Pancreas (tissue), 10 donors: ENCODE results near the gene NKTR. TPM values are rescaled to one million over a fixed set of nuclear protein-coding genes. Genes with fewer than 3 reads are reported as not detected.

Source experiments
- ATAC-seq, 4 donors: fragments of 200-7000 bp; cut with Tn5 transposase; one replicate each; pipeline versions ENCODE4 v1.8.0 to v1.9.1; 2020; ENCODE audit warnings: mild to moderate bottlenecking in 4 of 4, moderate library complexity in 4 of 4
- DNase-seq, 6 donors: peaks; one replicate each; pipeline ENCODE4 v3.0.0-alpha.2; 2020
- FAIRE-seq: peaks from 2 replicates; lab custom pipeline; 2012; peaks lifted over from hg19 to GRCh38; lab: Jason Lieb, UNC
- H3K27ac ChIP-seq, 4 donors: fragments of 200-600 bp; sonication (generic); 1 replicate in 3 of 4; 2 replicates in 1 of 4; pipeline versions ENCODE4 v1.5.0 to v1.8.0; 2020
- H3K27me3 ChIP-seq, 4 donors: fragments of 200-600 bp; one replicate each; pipeline ENCODE4 v1.8.0; 2021
- H3K36me3 ChIP-seq, 3 donors: fragments of 200-600 bp; sonication (generic) in 1 of 3; one replicate each; pipeline versions ENCODE4 v1.5.0 to v1.8.0; 2020 to 2021
- H3K4me1 ChIP-seq, 3 donors: fragments of 200-600 bp; one replicate each; pipeline ENCODE4 v1.8.0; 2021
- H3K4me3 ChIP-seq, 4 donors: fragments of 200-600 bp; sonication (generic) in 2 of 4; one replicate each; pipeline versions ENCODE4 v1.5.0 to v1.8.0; 2020 to 2021
- H3K9me3 ChIP-seq, 4 donors: fragments of 200-600 bp; one replicate each; pipeline ENCODE4 v1.8.0; 2021
- CTCF ChIP-seq, 4 donors: fragments of 200-600 bp; sonication (generic) in 3 of 4; IDR thresholded peaks; one replicate each; pipeline versions ENCODE4 v1.5.0 to v1.8.0; 2021; ENCODE audit warnings: antibody characterized with exemption in 4 of 4
- WGBS, 2 donors: extraction: QIAGEN DNeasy Blood & Tissue Kit; methylation state at CpG; one replicate each; pipeline ENCODE4 v1.1.7; 2013; 5-methylcytosine and 5-hydroxymethylcytosine counted together
- intact Hi-C, 3 donors: fragments of 100-400 bp; cut with DNase I; formaldehyde crosslinking; loops; one replicate each; pipeline versions ENCODE4 v1.11.1 to v1.14.2; 2022
- polyA plus RNA-seq, 2 donors: library from polyadenylated mRNA; stranded (reverse); fragments of 200-250 nt; gene quantifications; one replicate each; pipeline ENCODE4 v1.2.3, GENCODE V29; 2013
- total RNA-seq, 6 donors: library from RNA; stranded (reverse); fragmentation: NEBNext Ultra II Directional in 4 of 6; extraction: Animal tissue kit (Norgen Biotek cat#: 25700) in 4 of 6; gene quantifications; one replicate each; pipeline versions ENCODE4 v1.2.1 to v1.2.4, GENCODE V29; 2021 to 2023
- donor health status: healthy with polysubstance abuse.
- donor health status: DM: no; HTN: no; CAD: no; lungs with moderate emphysema.
- donor health status: DM: no; HTN: no; CAD: no.
- donor health status: control.
- donor health status: control.
- donor health status: Bipolar disorder and iron deficiency.
- donor health status: DM: yes; HTN: yes; CAD: no.
- donor health status: DM: no; HTN: no; CAD: no.
- donor health status: DM: no; HTN: no; CAD: no.
- donor health status: DM: yes; HTN: yes; CAD: no.

The NKTR gene
- total and polyA plus RNA-seq, 8 donors: 15.5 to 46.8 (median 33.0) TPM

- 54 to 60% methylated on average over 3 of the region's 3 CpGs for WGBS, 2 donors
- ATAC-seq (no peak), DNase-seq (no peak), FAIRE-seq (no peak)
- Histone ChIP-seq H3K27me3 (no peaks in the 10 kb centered on the region), H3K4me3 (no peak overlapping the region), H3K9me3 (no peaks in the 10 kb centered on the region), H3K4me1 (no peaks in the 10 kb centered on the region), H3K36me3 (peaks cover 0 to 57% (median 12%) of the 10 kb centered on the region in 3 donors), H3K27ac (no peak overlapping the region)
- intact Hi-C loops: no loop called here
- no peak for TF ChIP-seq CTCF (IDR thresholded peaks at IDR 0.05)
Measured at GRCh38 chr3:42562047-42562907, 38.2 kb upstream of the NKTR start.

DNA sequence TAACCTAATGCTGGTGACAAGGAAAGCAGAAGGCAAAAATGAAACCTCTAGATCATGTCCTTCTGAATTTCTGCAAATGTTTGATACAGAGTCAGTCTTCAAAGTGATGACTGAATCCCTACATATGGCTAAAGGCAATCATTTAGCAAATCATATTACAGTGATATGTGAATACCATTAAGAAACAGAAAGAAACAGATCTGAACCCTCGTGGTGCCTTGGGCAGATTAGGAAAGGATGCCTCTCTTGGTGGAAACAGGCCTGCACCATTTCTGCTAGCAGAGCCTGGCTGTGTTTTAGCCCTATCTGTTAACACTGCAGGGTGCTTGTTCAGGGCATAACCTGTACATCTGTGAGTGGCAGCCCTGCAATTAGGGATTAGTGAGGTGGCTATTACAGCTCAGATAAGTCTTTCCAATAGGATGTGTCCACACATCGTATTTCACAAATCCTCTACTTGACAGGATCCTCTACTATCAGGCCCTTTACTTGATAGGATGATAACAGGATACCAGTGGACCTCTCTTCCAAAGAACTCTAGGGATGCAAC, 30.8 kb upstream of the NKTR start:
- FAIRE-seq (no peak), ATAC-seq (no peak), DNase-seq (no peak)
- no peaks in the 10 kb centered on the region for H3K27me3 ChIP-seq
- H3K9me3 ChIP-seq: no peaks in the 10 kb centered on the region
- WGBS, 2 donors: 53 to 72% methylated on average over 2 of the region's 2 CpGs
- intact Hi-C loops: no loop called here
- no peak overlapping the region for H3K4me3 ChIP-seq
- no peaks in the 10 kb centered on the region for H3K4me1 ChIP-seq
- H3K27ac ChIP-seq: no peak overlapping the region
- H3K36me3 ChIP-seq: peaks cover 0 to 28% (median 0%) of the 10 kb centered on the region in 3 donors
- TF ChIP-seq CTCF (IDR thresholded peaks at IDR 0.05): no peak

DNA sequence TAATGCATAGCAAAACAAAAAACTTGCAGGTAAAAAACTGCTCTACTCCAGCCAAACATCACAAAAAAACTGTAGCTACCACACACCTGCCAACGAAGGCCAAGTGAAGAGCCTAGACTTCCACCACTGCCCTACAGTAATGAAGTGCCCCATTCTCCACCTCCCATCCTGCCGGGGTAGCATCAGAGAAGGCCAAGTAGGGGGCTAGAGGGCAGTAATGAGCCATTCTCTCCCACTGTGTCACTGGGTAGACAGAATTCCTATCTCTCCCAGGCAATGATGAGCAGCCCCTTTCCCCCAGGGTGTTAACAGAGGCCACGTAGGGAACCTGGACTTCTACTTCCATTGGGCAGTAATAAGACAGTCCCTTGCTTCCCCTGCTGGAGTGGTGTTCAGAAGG, 28.2 kb upstream of the NKTR start:
- DNase-seq: no peak
- WGBS, 2 donors: 64 to 67% methylated on average over 3 of the region's 3 CpGs
- H3K27me3 ChIP-seq: no peaks in the 10 kb centered on the region

DNA sequence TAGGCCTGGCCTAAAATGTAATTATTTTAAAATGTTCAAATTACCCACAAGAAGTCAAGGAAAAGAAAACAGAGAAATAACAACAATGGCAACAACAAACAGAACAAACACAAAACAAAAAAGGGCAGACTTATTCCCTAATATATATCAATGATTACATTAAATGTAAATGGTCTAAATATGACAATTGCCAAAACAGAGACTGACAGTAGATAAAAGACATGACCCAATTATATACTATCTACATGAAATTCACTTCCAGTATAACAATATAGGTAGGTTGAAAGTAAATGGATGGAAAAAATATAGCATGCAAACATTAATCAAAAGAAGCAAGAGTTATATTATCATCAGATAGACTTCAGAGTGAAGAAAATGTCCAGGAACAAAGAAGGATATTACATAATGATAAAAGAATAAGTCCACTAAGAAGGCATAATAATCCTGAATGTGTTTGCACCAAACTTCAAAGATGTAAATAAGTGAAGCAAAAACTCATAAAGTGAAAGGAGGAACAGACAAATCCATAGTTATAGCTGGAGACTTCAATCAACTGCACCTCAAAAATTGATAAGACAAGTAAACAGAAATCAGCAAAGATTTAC, 25.2 kb upstream of the NKTR start:
- Histone ChIP-seq H3K9me3 (no peaks in the 10 kb centered on the region), H3K27ac (no peak overlapping the region), H3K4me3 (no peak overlapping the region), H3K27me3 (no peaks in the 10 kb centered on the region), H3K4me1 (no peaks in the 10 kb centered on the region), H3K36me3 (peaks cover 0 to 8% (median 0%) of the 10 kb centered on the region in 3 donors)
- intact Hi-C loops: no loop called here
- DNase-seq: no peak
- no peak for FAIRE-seq
- no peak for ATAC-seq
- no peak for TF ChIP-seq CTCF (IDR thresholded peaks at IDR 0.05)

More for the DNA sequence above, 28.2 kb upstream of the NKTR start:
- Histone ChIP-seq H3K4me1 (no peaks in the 10 kb centered on the region), H3K9me3 (no peaks in the 10 kb centered on the region), H3K36me3 (peaks cover 0 to 20% (median 0%) of the 10 kb centered on the region in 3 donors), H3K27ac (no peak overlapping the region), H3K4me3 (no peak overlapping the region)
- TF ChIP-seq CTCF (IDR thresholded peaks at IDR 0.05): no peak
- intact Hi-C loops: no loop called here
- ATAC-seq (peak in 3 of 4 donors; percentile 70 to 85 (median 77)), FAIRE-seq (no peak)
